ENCODE measurements around the gene FXYD2.
"Not testable (repeated sequence)": the region's sequence is repeated elsewhere in the genome, so short reads cannot be mapped to it uniquely, and the experiment has no call there.

- not testable (repeated sequence) for TF ChIP-seq CTCF (IDR thresholded peaks at IDR 0.05; ENCODE audit: low read depth, low read length, poor library complexity, severe bottlenecking); EZH2phosphoT487 (IDR thresholded peaks at IDR 0.05; ENCODE audit: borderline replicate concordance, low read length)
Measured at GRCh38 chr11:117810056-117810451, 14.5 kb downstream of the FXYD2 start.
